ENCODE results near the gene LYZ.

The LYZ gene

GRCh38 chr12:69397978-69398377 lies 49.8 kb downstream of the LYZ start:
- no peak overlapping the region for H3K4me3 ChIP-seq (replicated peaks; ENCODE audit: insufficient read depth, low read length)
- H3K27ac ChIP-seq (replicated peaks), result no peak overlapping the region
- DNase-seq (ENCODE audit: low read depth in 1 of 2, low spot score in 1 of 2), result no peak
- H3K27me3 ChIP-seq (ENCODE audit: insufficient read depth, poor library complexity, severe bottlenecking), result no peaks in the 10 kb centered on the region
- no peak for TF ChIP-seq REST (IDR thresholded peaks at IDR 0.05; ENCODE audit: insufficient replicate concordance, low read depth)
- no peak for TF ChIP-seq GABPA (IDR thresholded peaks at IDR 0.05; ENCODE audit: low read depth)
- TF ChIP-seq POLR2AphosphoS5 (IDR thresholded peaks at IDR 0.05; ENCODE audit: low read depth), result no peak
- no peak for TF ChIP-seq SPI1 (IDR thresholded peaks at IDR 0.05; ENCODE audit: borderline replicate concordance, low read depth)
- no peak for TF ChIP-seq CTCF (IDR thresholded peaks at IDR 0.05; ENCODE audit: insufficient read depth, low read length)

GRCh38 chr12:69401940-69402339 lies 53.8 kb downstream of the LYZ start:
- TF ChIP-seq POLR2AphosphoS5 (IDR thresholded peaks at IDR 0.05; ENCODE audit: low read depth) (no peak), GABPA (IDR thresholded peaks at IDR 0.05; ENCODE audit: low read depth) (no peak), SPI1 (IDR thresholded peaks at IDR 0.05; ENCODE audit: borderline replicate concordance, low read depth) (no peak), REST (IDR thresholded peaks at IDR 0.05; ENCODE audit: insufficient replicate concordance, low read depth) (no peak), CTCF (IDR thresholded peaks at IDR 0.05; ENCODE audit: insufficient read depth, low read length) (no peak)
- Histone ChIP-seq H3K27ac (replicated peaks) (no peak overlapping the region), H3K4me3 (replicated peaks; ENCODE audit: insufficient read depth, low read length) (no peak overlapping the region), H3K27me3 (ENCODE audit: insufficient read depth, poor library complexity, severe bottlenecking) (no peaks in the 10 kb centered on the region)
- no peak for DNase-seq (ENCODE audit: low read depth in 1 of 2, low spot score in 1 of 2)
